Measurements from ENCODE around the gene ROR2. TPM values are rescaled to one million over a fixed set of nuclear protein-coding genes. Genes with fewer than 3 reads are reported as not detected.

Gene ROR2
- polyA plus RNA-seq, 3 donors: not detected

DNA sequence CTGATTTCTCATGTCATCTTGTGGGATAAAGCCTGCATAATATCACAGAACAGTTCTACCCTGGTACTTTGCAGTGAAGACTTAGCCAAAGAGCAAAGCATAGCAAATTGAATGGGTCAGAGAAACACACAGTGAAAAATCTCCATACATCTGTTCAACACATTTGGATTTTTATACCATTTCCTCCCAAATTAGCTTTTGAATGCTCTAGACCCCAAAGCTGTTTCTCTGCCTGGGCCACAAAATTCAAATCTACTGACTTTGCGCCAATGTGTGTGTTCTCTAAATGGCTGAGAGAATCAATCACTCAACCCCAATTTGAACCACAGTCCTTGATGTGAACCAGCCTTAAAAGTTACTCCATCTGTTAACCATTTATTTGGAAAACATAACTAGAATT, 289.5 kb downstream of the ROR2 start:
- Histone ChIP-seq H3K36me3 (replicated peaks in 1 of 2; ENCODE audit: control insufficient read depth in 1 of 2, insufficient read depth in 2 of 2, low read length in 2 of 2) (no peaks in the 10 kb centered on the region), H3K4me1 (ENCODE audit: control insufficient read depth in 1 of 2, insufficient read depth in 2 of 2, low read length in 2 of 2) (peaks cover 0 to 5% of the 10 kb centered on the region in 2 donors), H3K27ac (ENCODE audit: low read depth in 1 of 2, low read length in 2 of 2) (no peak overlapping the region), H3K4me2 (replicated peaks; ENCODE audit: extremely low read depth, low read length, poor library complexity, severe bottlenecking) (no peak overlapping the region), H4K20me1 (ENCODE audit: insufficient read depth, low read length) (no peaks in the 10 kb centered on the region), H3K9me3 (replicated peaks in 1 of 2; ENCODE audit: control insufficient read depth in 1 of 2, insufficient read depth in 1 of 2, low read length in 2 of 2) (no peaks in the 10 kb centered on the region), H3K9ac (ENCODE audit: insufficient read depth, low read length, poor library complexity, severe bottlenecking) (no peak overlapping the region), H3K4me3 (replicated peaks in 1 of 3; ENCODE audit: low read depth in 2 of 3, low read length in 3 of 3) (no peak overlapping the region), H3K27me3 (ENCODE audit: control insufficient read depth in 2 of 2, insufficient read depth in 2 of 2, low read length in 2 of 2) (peaks cover 0 to 3% of the 10 kb centered on the region in 2 donors), H3K79me2 (ENCODE audit: insufficient read depth, low read length) (no peaks in the 10 kb centered on the region), H2AFZ (ENCODE audit: insufficient read depth, low read depth, low read length, poor library complexity, severe bottlenecking) (no peak overlapping the region)
- Mint-ChIP-seq H3K27me3 (ENCODE audit: low read depth in 3 of 3) (peaks cover 6 to 8% (median 6%) of the 10 kb centered on the region in 3 donors), H3K27ac (no peak overlapping the region), H3K9me3 (no peaks in the 10 kb centered on the region), H3K4me1 (peaks cover 13% of the 10 kb centered on the region), H3K36me3 (no peaks in the 10 kb centered on the region), H3K4me3 (no peak overlapping the region)
- no peak for DNase-seq
- TF ChIP-seq, protein P1, sequence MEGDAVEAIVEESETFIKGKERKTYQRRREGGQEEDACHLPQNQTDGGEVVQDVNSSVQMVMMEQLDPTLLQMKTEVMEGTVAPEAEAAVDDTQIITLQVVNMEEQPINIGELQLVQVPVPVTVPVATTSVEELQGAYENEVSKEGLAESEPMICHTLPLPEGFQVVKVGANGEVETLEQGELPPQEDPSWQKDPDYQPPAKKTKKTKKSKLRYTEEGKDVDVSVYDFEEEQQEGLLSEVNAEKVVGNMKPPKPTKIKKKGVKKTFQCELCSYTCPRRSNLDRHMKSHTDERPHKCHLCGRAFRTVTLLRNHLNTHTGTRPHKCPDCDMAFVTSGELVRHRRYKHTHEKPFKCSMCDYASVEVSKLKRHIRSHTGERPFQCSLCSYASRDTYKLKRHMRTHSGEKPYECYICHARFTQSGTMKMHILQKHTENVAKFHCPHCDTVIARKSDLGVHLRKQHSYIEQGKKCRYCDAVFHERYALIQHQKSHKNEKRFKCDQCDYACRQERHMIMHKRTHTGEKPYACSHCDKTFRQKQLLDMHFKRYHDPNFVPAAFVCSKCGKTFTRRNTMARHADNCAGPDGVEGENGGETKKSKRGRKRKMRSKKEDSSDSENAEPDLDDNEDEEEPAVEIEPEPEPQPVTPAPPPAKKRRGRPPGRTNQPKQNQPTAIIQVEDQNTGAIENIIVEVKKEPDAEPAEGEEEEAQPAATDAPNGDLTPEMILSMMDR (IDR thresholded peaks at IDR 0.05): no peak
- intact Hi-C loops (cut with micrococcal nuclease): no loop called here
- no CpG with 5 or more reads among the region's 1 CpG for WGBS (ENCODE audit: insufficient coverage)

DNA sequence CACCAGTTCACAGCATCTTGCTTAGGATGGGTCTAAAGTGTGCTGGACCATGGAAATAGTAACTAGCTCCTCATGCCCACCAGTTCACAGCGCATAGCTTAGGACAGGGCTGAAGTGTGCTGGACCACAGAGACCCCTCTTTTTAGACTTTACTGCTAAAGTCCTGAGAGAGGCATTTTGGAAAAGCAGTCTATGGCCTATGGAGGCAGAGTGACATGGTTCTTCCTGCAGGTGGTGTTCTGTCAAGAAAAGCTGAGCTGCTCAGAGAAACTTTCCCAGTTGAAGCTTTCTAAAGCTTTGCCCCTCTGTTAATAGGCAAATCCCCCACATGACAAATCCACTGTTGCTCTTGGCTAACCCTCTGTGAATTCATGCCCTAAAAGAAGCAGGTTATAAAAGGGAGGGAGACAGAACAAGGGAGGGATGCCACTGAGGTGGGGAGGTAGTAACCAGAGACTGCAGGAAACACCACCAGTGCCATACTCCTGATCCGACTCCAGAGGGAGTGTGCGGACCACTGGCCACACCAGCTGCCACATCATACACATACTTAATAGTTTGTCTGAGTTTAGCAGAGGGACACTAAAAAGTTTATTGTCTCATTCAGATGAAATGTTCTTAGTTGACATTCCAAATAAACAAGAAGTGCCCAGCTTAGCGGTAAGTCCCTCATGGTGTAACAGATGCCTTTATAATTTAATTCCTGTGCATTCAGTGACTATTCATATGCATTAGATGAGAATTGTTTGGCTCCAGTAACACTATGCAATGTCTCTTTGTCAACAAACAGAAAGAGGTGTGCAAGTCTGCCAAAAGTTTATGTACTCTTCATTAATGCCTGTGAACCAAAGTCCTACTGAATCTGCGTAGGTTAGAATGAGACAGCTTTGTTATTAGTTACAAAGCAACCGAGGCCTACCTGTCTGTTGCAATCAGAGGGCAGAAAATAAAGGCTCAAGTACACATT, 290.2 kb downstream of the ROR2 start:
- H3K27me3 ChIP-seq (ENCODE audit: control insufficient read depth in 2 of 2, insufficient read depth in 2 of 2, low read length in 2 of 2): peaks cover 0 to 3% of the 10 kb centered on the region in 2 donors
- no peak overlapping the region for H3K4me3 ChIP-seq (replicated peaks in 1 of 3; ENCODE audit: low read depth in 2 of 3, low read length in 3 of 3)
- 100% methylated on average over 1 of the region's 6 CpGs for WGBS (ENCODE audit: insufficient coverage)
- no peak overlapping the region for H3K27ac ChIP-seq (ENCODE audit: low read depth in 1 of 2, low read length in 2 of 2)
- H3K4me2 ChIP-seq (replicated peaks; ENCODE audit: extremely low read depth, low read length, poor library complexity, severe bottlenecking): no peak overlapping the region
- H3K36me3 ChIP-seq (replicated peaks in 1 of 2; ENCODE audit: control insufficient read depth in 1 of 2, insufficient read depth in 2 of 2, low read length in 2 of 2): no peaks in the 10 kb centered on the region
- peaks cover 0 to 5% of the 10 kb centered on the region in 2 donors for H3K4me1 ChIP-seq (ENCODE audit: control insufficient read depth in 1 of 2, insufficient read depth in 2 of 2, low read length in 2 of 2)
- Mint-ChIP-seq H3K4me3 (no peak overlapping the region), H3K9me3 (no peaks in the 10 kb centered on the region), H3K36me3 (no peaks in the 10 kb centered on the region), H3K4me1 (peaks cover 13% of the 10 kb centered on the region), H3K27ac (no peak overlapping the region), H3K27me3 (ENCODE audit: low read depth in 3 of 3) (peaks cover 6 to 8% (median 6%) of the 10 kb centered on the region in 3 donors)
- no peak overlapping the region for H2AFZ ChIP-seq (ENCODE audit: insufficient read depth, low read depth, low read length, poor library complexity, severe bottlenecking)
- H3K9ac ChIP-seq (ENCODE audit: insufficient read depth, low read length, poor library complexity, severe bottlenecking): no peak overlapping the region
- no peaks in the 10 kb centered on the region for H3K9me3 ChIP-seq (replicated peaks in 1 of 2; ENCODE audit: control insufficient read depth in 1 of 2, insufficient read depth in 1 of 2, low read length in 2 of 2)
- no peaks in the 10 kb centered on the region for H4K20me1 ChIP-seq (ENCODE audit: insufficient read depth, low read length)
- intact Hi-C loops (cut with micrococcal nuclease): no loop called here
- DNase-seq: no peak
- TF ChIP-seq, protein P1 (IDR thresholded peaks at IDR 0.05): no peak
- H3K79me2 ChIP-seq (ENCODE audit: insufficient read depth, low read length): no peaks in the 10 kb centered on the region
